Astrocyte of the spinal cord (primary cell): ENCODE measurements around the gene GHDC.
A peak's percentile ranks its signal among the peaks of the same experiment; 100 is the strongest.

Source experiments
- DNase-seq: peaks from one replicate; pipeline ENCODE4 v3.0.0; 2011; ENCODE audit warnings: low read depth, low spot score
- H3K4me3 ChIP-seq: 2 replicates; pipeline ENCODE4 v1.5.1; 2011; ENCODE audit warnings: low read depth, mild to moderate bottlenecking, low read length, moderate library complexity
- in situ Hi-C: cut with HindIII; loops from 2 replicates; pipeline ENCODE4 v1.10.0; 2017; ENCODE audit warnings: low sequenced_read_pairs
- TF ChIP-seq, protein P1 (sequence below): IDR thresholded peaks from 2 replicates; pipeline ENCODE4 v1.5.1; 2012; ENCODE audit warnings: low read depth, mild to moderate bottlenecking, low read length, inconsistent platforms

The GHDC gene

GRCh38 chr17:42202696-42203095 lies 8.4 kb upstream of the GHDC start:
- DNase-seq = no peak
- TF ChIP-seq, protein P1, sequence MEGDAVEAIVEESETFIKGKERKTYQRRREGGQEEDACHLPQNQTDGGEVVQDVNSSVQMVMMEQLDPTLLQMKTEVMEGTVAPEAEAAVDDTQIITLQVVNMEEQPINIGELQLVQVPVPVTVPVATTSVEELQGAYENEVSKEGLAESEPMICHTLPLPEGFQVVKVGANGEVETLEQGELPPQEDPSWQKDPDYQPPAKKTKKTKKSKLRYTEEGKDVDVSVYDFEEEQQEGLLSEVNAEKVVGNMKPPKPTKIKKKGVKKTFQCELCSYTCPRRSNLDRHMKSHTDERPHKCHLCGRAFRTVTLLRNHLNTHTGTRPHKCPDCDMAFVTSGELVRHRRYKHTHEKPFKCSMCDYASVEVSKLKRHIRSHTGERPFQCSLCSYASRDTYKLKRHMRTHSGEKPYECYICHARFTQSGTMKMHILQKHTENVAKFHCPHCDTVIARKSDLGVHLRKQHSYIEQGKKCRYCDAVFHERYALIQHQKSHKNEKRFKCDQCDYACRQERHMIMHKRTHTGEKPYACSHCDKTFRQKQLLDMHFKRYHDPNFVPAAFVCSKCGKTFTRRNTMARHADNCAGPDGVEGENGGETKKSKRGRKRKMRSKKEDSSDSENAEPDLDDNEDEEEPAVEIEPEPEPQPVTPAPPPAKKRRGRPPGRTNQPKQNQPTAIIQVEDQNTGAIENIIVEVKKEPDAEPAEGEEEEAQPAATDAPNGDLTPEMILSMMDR = no peak
- in situ Hi-C loops = no loop called here
- no peak overlapping the region for H3K4me3 ChIP-seq

GRCh38 chr17:42202159-42202558 lies 7.9 kb upstream of the GHDC start:
- TF ChIP-seq, protein P1 = no peak
- DNase-seq = no peak
- H3K4me3 ChIP-seq = no peak overlapping the region
- in situ Hi-C loops = no loop called here

DNA sequence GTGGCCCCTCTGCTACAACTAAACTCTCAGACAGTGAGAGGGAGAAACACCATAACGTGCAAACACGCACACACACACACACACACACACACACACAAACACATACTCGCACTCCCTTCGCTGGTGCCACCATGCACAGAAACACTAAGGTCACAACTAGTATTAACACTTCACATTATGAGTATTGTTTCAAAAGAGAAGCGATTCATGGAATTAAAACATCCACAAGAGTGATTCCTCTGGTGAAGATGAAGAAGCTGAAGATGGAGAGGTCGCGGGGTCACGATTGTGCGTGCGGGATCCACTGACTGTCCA lies 7.1 kb upstream of the GHDC start:
- no peak for DNase-seq
- in situ Hi-C loops = no loop called here
- TF ChIP-seq, protein P1 = no peak
- H3K4me3 ChIP-seq = no peak overlapping the region

DNA sequence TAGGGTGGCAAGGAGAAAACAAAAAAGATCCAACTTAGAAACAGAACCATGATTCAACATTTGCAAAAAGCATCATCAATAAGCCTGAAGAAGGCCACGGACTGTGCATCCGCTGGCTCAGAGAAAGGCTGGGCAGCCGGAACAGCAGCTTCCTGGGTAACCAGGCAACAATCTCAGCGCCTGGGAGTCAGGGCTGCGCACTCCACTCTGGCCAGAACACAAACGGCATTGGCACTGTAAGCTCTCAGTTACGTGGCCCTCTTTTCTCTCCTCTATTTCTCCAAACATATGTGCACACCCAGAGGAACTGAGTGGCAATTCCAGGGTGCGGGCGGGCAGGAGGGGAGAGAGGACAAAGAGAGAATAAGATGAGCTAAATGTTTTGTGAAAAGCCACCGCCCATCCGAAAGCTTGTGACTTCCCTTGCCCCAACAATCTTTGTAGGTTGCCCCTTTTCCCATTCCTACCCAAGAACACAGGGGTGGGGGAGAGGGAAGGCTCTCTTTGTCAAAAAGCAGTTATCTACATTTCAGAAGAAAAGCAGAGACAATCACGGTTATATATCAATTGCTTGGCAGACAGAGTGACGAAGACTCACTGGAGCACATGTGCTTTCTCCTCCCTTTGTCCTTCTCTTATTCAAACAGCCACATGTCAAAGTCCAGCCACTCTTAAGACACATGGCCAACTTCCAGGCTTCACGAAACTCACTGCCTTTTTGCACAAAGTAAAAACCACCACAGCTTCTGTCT lies 6.6 kb upstream of the GHDC start:
- H3K4me3 ChIP-seq = no peak overlapping the region
- DNase-seq = peak; percentile 42
- TF ChIP-seq, protein P1 = no peak
- in situ Hi-C loops = no loop called here

DNA sequence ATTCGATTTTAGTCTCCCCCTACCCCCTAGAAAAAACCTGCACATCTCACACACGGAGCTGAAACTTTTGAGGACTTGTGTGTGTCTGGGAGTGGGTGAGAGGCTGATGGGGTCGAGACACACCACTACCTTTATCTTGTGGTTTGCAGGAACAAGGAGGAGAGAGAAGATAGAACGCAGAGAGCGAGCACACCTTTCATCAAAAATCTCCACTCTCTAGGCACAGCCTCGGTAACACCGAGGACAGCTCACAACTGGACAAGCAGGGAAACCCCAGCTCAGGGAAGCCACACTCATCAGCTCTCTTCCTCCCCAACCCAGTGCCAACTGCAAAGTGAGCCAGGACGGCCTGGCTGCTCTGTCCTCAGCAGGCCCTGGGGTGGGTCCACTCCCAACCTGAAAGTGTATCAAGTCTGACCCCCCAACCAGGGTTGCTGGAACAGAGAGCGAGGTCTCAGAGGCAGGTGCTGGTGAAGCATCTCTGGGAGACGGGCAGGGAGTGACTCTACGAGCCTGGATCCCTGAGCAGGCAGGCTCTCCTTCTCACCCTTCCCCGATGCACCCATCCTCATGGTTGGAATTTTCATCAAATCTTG lies 5.2 kb upstream of the GHDC start:
- in situ Hi-C loops = no loop called here
- TF ChIP-seq, protein P1 = no peak
- H3K4me3 ChIP-seq = no peak overlapping the region
- DNase-seq = no peak

- DNase-seq = no peak
- TF ChIP-seq, protein P1 = no peak
- in situ Hi-C loops = no loop called here
- H3K4me3 ChIP-seq = no peak overlapping the region
Observed at GRCh38 chr17:42198897-42199296, 4.6 kb upstream of the GHDC start.
